Activated B cell treated with CpG ODN at 0.5 μM for 24 hours (primary cell): ENCODE results near the gene TTC7B. TPM values are rescaled to one million over a fixed set of nuclear protein-coding genes. Genes with fewer than 3 reads are reported as not detected.

ENCODE experiments used
- ATAC-seq: fragments of 200-7000 bp; cut with Tn5 transposase; one replicate; pipeline ENCODE4 v1.10.0; 2021; ENCODE audit warnings: low read depth, mild to moderate bottlenecking, moderate library complexity
- CTCF ChIA-PET: fragments of 350-600 bp; sonication (Branson Sonifier 250); formaldehyde crosslinking; loops from one replicate; lab custom pipeline; 2021; ENCODE audit warnings: antibody characterized with exemption; lab: Charles Lee
- POLR2A ChIA-PET: fragments of 350-600 bp; sonication (Branson Sonifier 250); formaldehyde crosslinking; loops from one replicate; lab custom pipeline; 2021; ENCODE audit warnings: antibody characterized with exemption; lab: Charles Lee
- DNase-seq: peaks from one replicate; pipeline ENCODE4 v3.0.0; 2022
- H3K27ac Mint-ChIP-seq: one replicate; pipeline ENCODE4 v1.8.0; 2020; ENCODE audit warnings: mixed read lengths
- H3K27me3 Mint-ChIP-seq: one replicate; pipeline ENCODE4 v1.8.0; 2021; ENCODE audit warnings: mixed read lengths
- H3K36me3 Mint-ChIP-seq: one replicate; pipeline ENCODE4 v1.8.0; 2021; ENCODE audit warnings: low read depth, mixed read lengths
- H3K4me1 Mint-ChIP-seq: one replicate; pipeline ENCODE4 v1.8.0; 2021; ENCODE audit warnings: mixed read lengths
- H3K4me3 Mint-ChIP-seq: one replicate; pipeline ENCODE4 v1.8.0; 2020; ENCODE audit warnings: mild to moderate bottlenecking, mixed read lengths
- H3K9me3 Mint-ChIP-seq: one replicate; pipeline ENCODE4 v1.8.0; 2020; ENCODE audit warnings: mixed read lengths
- CTCF ChIP-seq: fragments of 200-600 bp; IDR thresholded peaks from one replicate; pipeline ENCODE4 v1.8.0; 2022; ENCODE audit warnings: antibody characterized with exemption, mild to moderate bottlenecking
- intact Hi-C: fragments of 100-400 bp; cut with micrococcal nuclease; formaldehyde crosslinking; loops from one replicate; pipeline ENCODE4 v1.15.1; 2024
- total RNA-seq: library from RNA; stranded (reverse); gene quantifications from 2 replicates; pipeline ENCODE4 v1.2.3, GENCODE V29; 2022

The TTC7B gene
- total RNA-seq, 1 donor from 2014 or later = 1.9 TPM

GRCh38 chr14:90671382-90672234 is 144.6 kb downstream of the TTC7B start:
- no peak for DNase-seq
- Mint-ChIP-seq H3K36me3 (no peaks in the 10 kb centered on the region), H3K4me1 (peaks cover 17% of the 10 kb centered on the region), H3K27ac (no peak overlapping the region), H3K4me3 (no peak overlapping the region), H3K9me3 (peaks cover 6% of the 10 kb centered on the region), H3K27me3 (no peaks in the 10 kb centered on the region)
- ChIA-PET POLR2A (no interaction called here), CTCF (no interaction called here)
- no peak for ATAC-seq
- TF ChIP-seq CTCF = no peak
- intact Hi-C loops = no loop called here

- intact Hi-C loops = no loop called here
- ATAC-seq (no peak), DNase-seq (no peak)
- peaks cover 6% of the 10 kb centered on the region for H3K9me3 Mint-ChIP-seq
- ChIA-PET POLR2A (no interaction called here), CTCF (no interaction called here)
- H3K27me3 Mint-ChIP-seq = no peaks in the 10 kb centered on the region
- peaks cover 17% of the 10 kb centered on the region for H3K4me1 Mint-ChIP-seq
- no peak for TF ChIP-seq CTCF
- H3K4me3 Mint-ChIP-seq = no peak overlapping the region
- no peak overlapping the region for H3K27ac Mint-ChIP-seq
- no peaks in the 10 kb centered on the region for H3K36me3 Mint-ChIP-seq
Measured at GRCh38 chr14:90669731-90670130, 146.5 kb downstream of the TTC7B start.

DNA sequence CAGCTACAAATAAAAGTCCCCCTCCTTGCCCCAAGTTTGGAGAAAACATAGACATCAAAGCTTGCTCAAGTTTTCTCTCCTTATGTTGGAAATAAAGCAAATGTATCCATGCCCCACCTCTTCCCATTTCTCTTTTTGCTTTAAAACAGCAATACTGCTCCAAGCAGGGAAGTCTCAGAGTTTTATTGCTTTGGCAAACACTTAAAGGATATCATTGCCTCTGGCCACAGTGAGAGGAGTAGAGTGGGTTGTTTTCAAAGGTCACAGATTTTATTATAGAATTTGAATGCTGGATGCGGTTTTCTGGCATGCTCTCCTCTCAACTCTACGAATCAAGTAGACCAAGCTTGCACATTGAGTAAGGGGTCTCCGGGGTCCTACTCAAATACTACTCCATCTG is 149.7 kb downstream of the TTC7B start:
- POLR2A ChIA-PET = no interaction called here
- intact Hi-C loops = no loop called here
- no peaks in the 10 kb centered on the region for H3K27me3 Mint-ChIP-seq
- H3K4me1 Mint-ChIP-seq = peaks cover 11% of the 10 kb centered on the region
- no peak for DNase-seq
- H3K27ac Mint-ChIP-seq = no peak overlapping the region
- CTCF ChIA-PET = no interaction called here
- peaks cover 6% of the 10 kb centered on the region for H3K9me3 Mint-ChIP-seq
- H3K36me3 Mint-ChIP-seq = no peaks in the 10 kb centered on the region
- no peak for TF ChIP-seq CTCF
- ATAC-seq = no peak
- H3K4me3 Mint-ChIP-seq = no peak overlapping the region

GRCh38 chr14:90665321-90666000 is 150.8 kb downstream of the TTC7B start:
- intact Hi-C loops = no loop called here
- H3K36me3 Mint-ChIP-seq = no peaks in the 10 kb centered on the region
- no peak for ATAC-seq
- H3K4me3 Mint-ChIP-seq = no peak overlapping the region
- no peak for DNase-seq
- peaks cover 6% of the 10 kb centered on the region for H3K9me3 Mint-ChIP-seq
- no peaks in the 10 kb centered on the region for H3K4me1 Mint-ChIP-seq
- no peaks in the 10 kb centered on the region for H3K27me3 Mint-ChIP-seq
- no peak overlapping the region for H3K27ac Mint-ChIP-seq
- ChIA-PET POLR2A (no interaction called here), CTCF (no interaction called here)
- TF ChIP-seq CTCF = no peak

DNA sequence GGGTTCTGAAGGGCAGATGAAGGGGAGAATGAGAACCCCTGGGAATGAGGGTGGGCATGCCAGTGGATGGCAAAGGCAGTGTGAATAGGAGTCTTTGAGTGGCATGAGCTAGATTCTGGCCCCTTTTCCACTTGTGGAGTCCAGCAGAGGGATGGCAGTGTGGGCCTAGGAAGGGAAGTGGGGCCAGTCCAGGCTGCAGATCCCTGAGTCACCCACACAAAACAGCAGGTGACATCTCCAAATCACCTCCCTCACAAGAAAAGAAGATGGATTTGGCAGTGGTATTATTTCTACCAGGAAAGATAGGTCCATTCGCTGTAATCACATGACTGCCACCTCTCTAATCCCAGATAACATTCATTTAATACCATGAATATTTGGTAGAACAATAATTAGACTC is 151.3 kb downstream of the TTC7B start:
- ChIA-PET CTCF (no interaction called here), POLR2A (no interaction called here)
- TF ChIP-seq CTCF = no peak
- Mint-ChIP-seq H3K4me1 (no peaks in the 10 kb centered on the region), H3K9me3 (peaks cover 3% of the 10 kb centered on the region), H3K27me3 (no peaks in the 10 kb centered on the region), H3K4me3 (no peak overlapping the region), H3K27ac (no peak overlapping the region), H3K36me3 (no peaks in the 10 kb centered on the region)
- ATAC-seq (no peak), DNase-seq (no peak)
- intact Hi-C loops = no loop called here
